Fibroblast of the aortic adventitia (primary cell): ENCODE measurements around the gene PHACTR2. TPM values are rescaled to one million over a fixed set of nuclear protein-coding genes. Genes with fewer than 3 reads are reported as not detected.
"Not testable (repeated sequence)": the region's sequence is repeated elsewhere in the genome, so short reads cannot be mapped to it uniquely, and the experiment has no call there.

ENCODE experiments used
- DNase-seq: peaks from one replicate; pipeline ENCODE4 v3.0.0-alpha.2; 2010; ENCODE audit warnings: low read depth
- H3K4me3 ChIP-seq: 2 replicates; pipeline ENCODE4 v1.5.1; 2011; ENCODE audit warnings: low read depth, mild to moderate bottlenecking, control low read depth, low read length, moderate library complexity
- total RNA-seq: library from RNA; depleted of rRNA; stranded (reverse); fragments of >200 nt; gene quantifications from 2 replicates; pipeline ENCODE4 v1.2.3, GENCODE V29; 2012; ENCODE audit warnings: low replicate concordance
- TF ChIP-seq, protein P1 (sequence below): IDR thresholded peaks from 2 replicates; pipeline ENCODE4 v1.5.1; 2011; ENCODE audit warnings: mild to moderate bottlenecking, low read length, control low read depth, inconsistent platforms; ENCODE audit not compliant: insufficient read depth

The PHACTR2 gene
- total RNA-seq, 1 donor = 74.7 TPM

DNA sequence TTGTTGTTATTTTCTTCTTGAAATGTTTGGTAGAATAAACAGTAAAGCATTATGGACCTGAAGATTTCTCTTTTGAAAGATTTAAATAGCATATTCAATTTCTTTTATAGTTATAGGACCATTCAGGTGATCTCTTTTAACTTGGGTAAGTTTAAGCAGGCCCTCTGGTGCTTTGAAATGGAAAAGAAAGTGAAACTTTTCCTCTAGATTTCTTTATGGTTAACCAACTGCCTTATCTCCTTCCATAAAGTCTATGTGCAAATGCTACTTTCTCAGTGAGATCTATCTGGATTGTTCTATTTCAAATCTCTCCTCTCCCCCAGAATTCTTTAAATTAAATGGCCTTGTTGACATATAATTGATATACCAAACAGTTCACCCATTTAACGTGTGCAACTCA is 54.0 kb downstream of the PHACTR2 start:
- H3K4me3 ChIP-seq = no peak overlapping the region
- TF ChIP-seq, protein P1, sequence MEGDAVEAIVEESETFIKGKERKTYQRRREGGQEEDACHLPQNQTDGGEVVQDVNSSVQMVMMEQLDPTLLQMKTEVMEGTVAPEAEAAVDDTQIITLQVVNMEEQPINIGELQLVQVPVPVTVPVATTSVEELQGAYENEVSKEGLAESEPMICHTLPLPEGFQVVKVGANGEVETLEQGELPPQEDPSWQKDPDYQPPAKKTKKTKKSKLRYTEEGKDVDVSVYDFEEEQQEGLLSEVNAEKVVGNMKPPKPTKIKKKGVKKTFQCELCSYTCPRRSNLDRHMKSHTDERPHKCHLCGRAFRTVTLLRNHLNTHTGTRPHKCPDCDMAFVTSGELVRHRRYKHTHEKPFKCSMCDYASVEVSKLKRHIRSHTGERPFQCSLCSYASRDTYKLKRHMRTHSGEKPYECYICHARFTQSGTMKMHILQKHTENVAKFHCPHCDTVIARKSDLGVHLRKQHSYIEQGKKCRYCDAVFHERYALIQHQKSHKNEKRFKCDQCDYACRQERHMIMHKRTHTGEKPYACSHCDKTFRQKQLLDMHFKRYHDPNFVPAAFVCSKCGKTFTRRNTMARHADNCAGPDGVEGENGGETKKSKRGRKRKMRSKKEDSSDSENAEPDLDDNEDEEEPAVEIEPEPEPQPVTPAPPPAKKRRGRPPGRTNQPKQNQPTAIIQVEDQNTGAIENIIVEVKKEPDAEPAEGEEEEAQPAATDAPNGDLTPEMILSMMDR = no peak
- no peak for DNase-seq

- DNase-seq = no peak
- no peak overlapping the region for H3K4me3 ChIP-seq
- TF ChIP-seq, protein P1 = no peak
Measured at GRCh38 chr6:143732536-143732935, 54.8 kb downstream of the PHACTR2 start.

GRCh38 chr6:143733510-143733909 is 55.7 kb downstream of the PHACTR2 start:
- no peak overlapping the region for H3K4me3 ChIP-seq
- DNase-seq = no peak
- TF ChIP-seq, protein P1 = no peak

DNA sequence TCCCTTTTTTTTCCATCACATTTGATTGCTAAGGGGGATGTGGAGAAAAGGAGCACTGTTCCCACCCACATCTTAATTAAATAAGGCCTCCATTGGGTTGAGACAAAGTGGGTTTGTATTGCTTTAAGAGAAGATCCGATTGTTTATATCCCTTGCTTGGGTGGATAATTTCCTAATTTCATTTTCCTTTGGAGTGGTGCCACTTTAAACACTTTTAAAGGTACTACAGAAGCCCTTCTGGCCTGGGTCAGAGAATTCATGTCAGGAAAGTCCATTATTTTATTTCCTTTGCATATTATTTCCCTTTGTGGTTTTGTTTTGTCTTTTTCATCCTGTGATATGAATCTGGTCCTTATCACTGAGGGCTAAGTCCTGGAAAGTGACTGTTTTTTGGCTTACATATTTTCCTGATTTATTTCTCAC is 56.9 kb downstream of the PHACTR2 start:
- peak; percentile 16 for DNase-seq
- H3K4me3 ChIP-seq = no peak overlapping the region
- TF ChIP-seq, protein P1 = no peak

DNA sequence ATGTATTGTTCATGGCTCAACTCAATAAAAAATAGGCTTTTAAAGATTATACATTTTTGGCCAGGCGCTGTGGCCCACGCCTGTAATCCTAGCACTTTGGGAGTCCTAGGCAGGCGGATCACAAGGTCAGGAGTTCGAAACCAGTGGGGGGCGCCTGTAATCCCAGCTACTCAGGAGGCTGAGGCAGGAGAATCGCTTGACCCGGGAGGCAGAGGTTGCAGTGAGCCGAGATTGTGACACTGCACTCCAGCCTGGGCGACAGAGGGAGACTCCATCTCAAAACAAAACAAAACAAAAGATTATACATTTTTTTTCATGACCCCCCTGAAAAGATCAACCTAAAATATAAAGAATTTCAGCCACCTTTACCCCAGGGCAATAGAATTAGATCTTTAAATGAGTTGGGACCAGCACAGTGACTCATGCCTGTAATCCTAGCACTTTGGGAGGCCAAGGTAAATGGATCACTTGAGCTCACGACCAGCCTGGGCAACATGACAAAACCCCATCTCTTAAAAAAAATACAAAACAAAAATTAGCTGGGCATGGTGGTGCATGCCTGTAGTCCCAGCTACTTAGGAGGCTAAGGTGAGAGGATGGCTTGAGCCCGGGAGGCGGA is 60.4 kb downstream of the PHACTR2 start:
- DNase-seq, H3K4me3 ChIP-seq: not testable (repeated sequence)

- TF ChIP-seq, protein P1 = no peak
- no peak for DNase-seq
Measured at GRCh38 chr6:143739341-143739851, 61.6 kb downstream of the PHACTR2 start.

GRCh38 chr6:143740213-143740612 is 62.4 kb downstream of the PHACTR2 start:
- TF ChIP-seq, protein P1 = no peak
- no peak for DNase-seq
- no peak overlapping the region for H3K4me3 ChIP-seq

More at GRCh38 chr6:143739341-143739851, 61.6 kb downstream of the PHACTR2 start:
- no peak overlapping the region for H3K4me3 ChIP-seq
